NB4 (cell line): ENCODE measurements around the gene COPA.

Experiments
- DNase-seq: peaks from one replicate; pipeline ENCODE4 v3.0.0; 2010; ENCODE audit warnings: low read depth
- H3K4me3 ChIP-seq: one replicate; pipeline ENCODE4 v1.5.1; 2011; ENCODE audit warnings: mild to moderate bottlenecking, low read depth, low read length, moderate library complexity
- CTCF ChIP-seq: IDR thresholded peaks from one replicate; pipeline ENCODE4 v1.5.1; 2012; ENCODE audit warnings: low read depth, low read length
- MYC ChIP-seq: IDR thresholded peaks from 2 replicates; pipeline ENCODE4 v1.6.1; 2011; ENCODE audit warnings: low read depth, low read length
- POLR2A ChIP-seq: IDR thresholded peaks from 2 replicates; pipeline ENCODE4 v1.6.1; 2011; ENCODE audit warnings: mild to moderate bottlenecking; ENCODE audit not compliant: insufficient read length; ENCODE audit errors: extremely low read depth
- TF ChIP-seq, protein P1 (sequence below): IDR thresholded peaks from 2 replicates; pipeline ENCODE4 v1.6.1; 2011; ENCODE audit warnings: low read depth, low read length

COPA gene

DNA sequence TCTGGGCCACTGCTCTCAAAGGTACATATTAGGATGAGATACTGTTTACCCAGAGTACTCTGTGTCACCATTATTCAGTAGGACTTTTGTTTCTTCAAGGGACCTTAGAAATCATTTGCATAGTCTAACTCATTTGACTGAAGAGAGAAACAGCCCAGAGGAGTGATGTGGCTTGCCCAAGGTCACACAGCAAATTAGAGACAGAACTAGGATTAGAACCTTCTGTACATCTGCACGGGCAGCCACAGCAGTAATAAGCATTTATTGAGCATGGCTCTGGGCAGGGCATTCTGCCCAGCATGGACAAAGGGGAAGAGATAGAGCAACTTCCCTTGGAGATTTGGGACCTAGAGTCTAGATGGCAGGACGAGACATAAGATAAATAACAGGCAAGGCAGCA is 18.1 kb upstream of the COPA start:
- H3K4me3 ChIP-seq, result no peak overlapping the region
- no peak for DNase-seq
- TF ChIP-seq CTCF, result no peak
- TF ChIP-seq, protein P1, sequence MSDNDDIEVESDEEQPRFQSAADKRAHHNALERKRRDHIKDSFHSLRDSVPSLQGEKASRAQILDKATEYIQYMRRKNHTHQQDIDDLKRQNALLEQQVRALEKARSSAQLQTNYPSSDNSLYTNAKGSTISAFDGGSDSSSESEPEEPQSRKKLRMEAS, result no peak
- no peak for TF ChIP-seq MYC
- TF ChIP-seq POLR2A, result no peak

GRCh38 chr1:160360227-160360695 is 17.2 kb upstream of the COPA start:
- no peak overlapping the region for H3K4me3 ChIP-seq
- TF ChIP-seq MYC, result no peak
- no peak for TF ChIP-seq POLR2A
- no peak for TF ChIP-seq CTCF
- TF ChIP-seq, protein P1, result no peak
- DNase-seq, result no peak

GRCh38 chr1:160359559-160360226 is 16.6 kb upstream of the COPA start:
- TF ChIP-seq, protein P1, result no peak
- no peak for TF ChIP-seq MYC
- no peak for TF ChIP-seq POLR2A
- no peak for TF ChIP-seq CTCF
- H3K4me3 ChIP-seq, result no peak overlapping the region
- DNase-seq, result no peak

GRCh38 chr1:160358073-160358472 is 15.0 kb upstream of the COPA start:
- TF ChIP-seq, protein P1, result no peak
- TF ChIP-seq POLR2A, result no peak
- TF ChIP-seq CTCF, result no peak
- TF ChIP-seq MYC, result no peak
- no peak overlapping the region for H3K4me3 ChIP-seq
- no peak for DNase-seq

- TF ChIP-seq POLR2A (no peak), CTCF (no peak), MYC (no peak)
- TF ChIP-seq, protein P1, result no peak
- no peak for DNase-seq
- no peak overlapping the region for H3K4me3 ChIP-seq
These were observed 14.4 kb upstream of the COPA start for GRCh38 chr1:160357286-160358002.
